K562 (cell line): ENCODE data around the gene SDK1.

ENCODE experiments used
- ATF3 ChIP-seq, 2 experiments: fragments of 450-650 bp in 1 of 2; sonication (generic) in 1 of 2; formaldehyde crosslinking in 1 of 2; IDR thresholded peaks in 1 of 2; conservative IDR thresholded peaks in 1 of 2; 2 replicates each; pipeline versions ENCODE4 v1.6.1 to v1.8.1; 2016 to 2023; ENCODE audit warnings: mild to moderate bottlenecking in 2 of 2, moderate library complexity in 2 of 2, inconsistent platforms in 1 of 2, missing genetic modification reagents in 1 of 2
- CTCF ChIP-seq, 3 experiments: IDR thresholded peaks in 2 of 3; conservative IDR thresholded peaks in 1 of 3; 2 replicates each; pipeline ENCODE4 v1.5.1; 2011 to 2012; ENCODE audit warnings: low read length in 3 of 3, mild to moderate bottlenecking in 3 of 3, control low read depth in 2 of 3, improper control_type of control experiment in 1 of 3, inconsistent platforms in 1 of 3, low read depth in 1 of 3, mixed read lengths in 1 of 3, moderate library complexity in 1 of 3; ENCODE audit not compliant: insufficient read depth in 2 of 3
- FOS ChIP-seq: IDR thresholded peaks from 3 replicates; pipeline ENCODE4 v1.6.1; 2011; ENCODE audit not compliant: insufficient read length; ENCODE audit errors: extremely low read depth
- FOXM1 ChIP-seq, 2 experiments: fragments of 450-650 bp in 1 of 2; sonication (generic) in 1 of 2; formaldehyde crosslinking in 1 of 2; IDR thresholded peaks; 2 replicates each; pipeline versions ENCODE4 v1.6.1 to v1.9.0; 2017 to 2022; ENCODE audit warnings: low read depth in 2 of 2, mild to moderate bottlenecking in 2 of 2, missing genetic modification reagents in 1 of 2, moderate library complexity in 1 of 2
- HMBOX1 ChIP-seq: sonication (generic); IDR thresholded peaks from 2 replicates; pipeline ENCODE4 v1.6.1; 2016
- MAX ChIP-seq: sonication (generic); formaldehyde crosslinking; IDR thresholded peaks from 2 replicates; pipeline ENCODE4 v1.9.0; 2022; ENCODE audit warnings: mild to moderate bottlenecking, missing genetic modification reagents
- NFRKB ChIP-seq: fragments of 450-650 bp; IDR thresholded peaks from 2 replicates; pipeline ENCODE4 v1.6.1; 2016; ENCODE audit warnings: low read depth
- NRF1 ChIP-seq, 2 experiments: fragments of 450-650 bp; IDR thresholded peaks in 1 of 2; conservative IDR thresholded peaks in 1 of 2; 2 replicates each; pipeline ENCODE4 v1.6.1; 2014; ENCODE audit warnings: mild to moderate bottlenecking in 2 of 2
- PHF8 ChIP-seq: fragments of 200-600 bp; sonication (generic); IDR thresholded peaks from 2 replicates; pipeline ENCODE4 v1.6.1; 2012; ENCODE audit warnings: mixed run types, mild to moderate bottlenecking, inconsistent platforms, low read length, moderate library complexity, borderline replicate concordance
- ZNF512 ChIP-seq: IDR thresholded peaks from 2 replicates; pipeline ENCODE4 v1.6.1; 2016; ENCODE audit warnings: missing genetic modification characterization, missing compliant biosample characterization

- no peak for TF ChIP-seq ZNF512 (tag)
- TF ChIP-seq NRF1 (conservative IDR thresholded peaks at IDR 0.05 in 1 of 2, IDR thresholded peaks at IDR 0.05 in 1 of 2), result no peak
- TF ChIP-seq PHF8, result no peak
- TF ChIP-seq MAX, result no peak
- no peak for TF ChIP-seq NFRKB
- no peak for TF ChIP-seq HMBOX1
- no peak for TF ChIP-seq FOS
- no peak for TF ChIP-seq ATF3 (IDR thresholded peaks at IDR 0.05)
- TF ChIP-seq ATF3 (CRISPR knock-in tag; conservative IDR thresholded peaks at IDR 0.05), result no peak
- no peak for TF ChIP-seq FOXM1 (IDR thresholded peaks at IDR 0.05; ENCODE audit: low read depth)
- TF ChIP-seq FOXM1 (CRISPR knock-in tag; IDR thresholded peaks at IDR 0.05; ENCODE audit: low read depth), result no peak
- TF ChIP-seq CTCF (IDR thresholded peaks at IDR 0.05 in 2 of 3, conservative IDR thresholded peaks at IDR 0.05 in 1 of 3; ENCODE audit: insufficient read depth in 2 of 3, low read depth in 1 of 3, low read length in 3 of 3), result no peak
Measured at GRCh38 chr7:4270941-4271715, 970.1 kb downstream of the SDK1 start.
